Fibroblast of skin of back (primary cell): ENCODE data around the gene SLC30A2.

Source experiments
- DNase-seq: peaks from one replicate; pipeline ENCODE4 v3.0.0-alpha.2; 2013

SLC30A2 gene

DNA sequence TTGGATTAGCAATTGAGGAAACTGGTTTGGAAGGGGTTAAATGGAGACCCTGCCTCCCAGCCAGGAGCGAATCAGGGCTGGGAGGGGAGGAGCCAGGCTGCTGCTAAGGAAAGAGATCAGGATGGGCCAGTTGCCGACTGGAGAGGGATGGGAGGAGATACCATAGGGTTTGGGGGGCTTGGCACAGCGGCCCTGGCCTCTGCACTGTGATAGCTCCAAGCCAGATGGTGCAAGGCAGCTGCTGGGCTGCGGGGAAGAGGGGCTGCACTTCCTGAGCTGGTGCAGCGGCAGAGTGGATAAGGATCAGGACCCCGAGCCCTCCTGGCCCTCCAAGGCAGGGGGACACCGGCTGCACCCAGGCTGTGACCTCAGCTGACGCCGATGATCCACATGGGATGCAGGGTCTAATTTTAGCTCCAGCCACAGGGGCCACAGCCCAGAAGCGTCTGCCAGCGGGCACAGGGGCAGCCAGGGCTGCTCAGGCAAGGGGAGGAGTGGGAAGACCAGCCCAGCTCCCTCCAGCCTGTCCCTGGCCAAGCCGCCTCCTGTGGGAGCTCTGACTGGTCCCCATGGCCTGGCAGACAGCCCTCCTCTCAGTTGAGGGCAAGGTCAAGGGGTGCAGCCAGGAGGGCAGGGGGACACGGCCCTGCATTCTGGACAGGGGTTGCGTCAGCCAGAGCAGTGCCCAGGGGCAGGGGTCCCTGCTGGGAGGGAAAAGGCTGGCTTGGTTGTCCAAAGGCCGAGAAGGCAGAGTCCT lies 24.1 kb downstream of the SLC30A2 start, which contains the start of gene EXTL1:
Gene EXTL1 (plus strand): TSS at position 129 of the 757 bp plus-strand sequence. CDS start 872 bp downstream, outside the sequence.
- peak; percentile 54 for DNase-seq

DNA sequence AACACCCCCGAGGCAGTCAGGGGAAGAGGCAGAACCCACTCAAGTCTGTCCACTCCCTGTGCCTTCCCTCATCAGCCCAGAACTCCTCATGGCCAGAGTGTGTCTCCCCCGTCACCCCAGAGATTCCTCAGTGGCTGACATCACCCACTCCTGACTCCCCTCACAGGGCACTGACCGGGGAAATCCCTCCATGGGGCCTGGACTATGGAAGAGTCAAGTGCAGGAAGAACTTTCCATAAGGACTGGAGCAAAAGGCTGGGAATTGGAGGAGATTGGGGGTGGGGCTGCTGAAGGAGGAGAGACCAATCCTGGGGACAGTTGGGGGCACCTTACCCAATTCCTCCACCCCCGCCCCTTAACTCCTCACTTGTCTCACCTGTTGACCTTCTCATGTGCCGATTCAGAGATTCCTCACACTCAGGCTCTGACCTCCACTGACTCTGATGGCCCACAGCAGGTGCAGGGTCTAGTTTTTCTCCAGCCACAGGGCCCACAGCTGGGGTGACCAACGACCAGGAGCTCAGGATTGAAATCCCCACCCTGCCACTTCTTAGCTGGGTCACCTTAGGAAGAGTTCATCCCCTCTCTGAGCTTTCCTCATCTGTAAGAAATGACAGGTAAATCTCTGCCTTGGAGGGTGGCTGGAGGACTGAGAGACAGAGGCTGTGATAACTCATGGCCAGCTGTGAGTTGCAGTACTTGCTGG lies 24.8 kb downstream of the SLC30A2 start:
- no peak for DNase-seq

DNA sequence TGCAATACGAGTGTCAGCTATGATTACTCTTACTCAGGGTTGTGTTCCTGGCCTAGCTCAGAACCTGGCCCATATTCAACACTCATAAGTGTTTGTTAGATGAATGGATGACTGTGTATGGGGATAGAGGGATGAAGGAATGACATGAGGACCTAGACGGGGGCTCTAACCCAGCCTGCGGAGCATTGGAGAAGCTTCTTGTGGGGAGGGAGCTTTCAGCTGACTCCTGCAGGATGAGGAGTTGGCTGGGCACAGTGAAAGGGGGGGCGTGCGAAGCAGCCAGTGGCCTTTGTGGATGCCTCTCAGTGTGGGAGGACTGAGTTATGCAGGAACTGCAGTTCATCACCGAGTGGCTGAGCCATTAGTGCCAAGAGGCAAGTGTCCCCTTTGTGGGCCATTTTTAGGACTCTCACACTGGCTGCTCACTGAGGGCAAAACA lies 25.6 kb downstream of the SLC30A2 start:
- peak; percentile 47 for DNase-seq

- peak; percentile 82 for DNase-seq
Observed at GRCh38 chr1:26019641-26020315, 26.1 kb downstream of the SLC30A2 start.

- peak; percentile 84 for DNase-seq
Observed at GRCh38 chr1:26017606-26018005, 28.3 kb downstream of the SLC30A2 start.

GRCh38 chr1:26016953-26017545 lies 28.9 kb downstream of the SLC30A2 start:
- DNase-seq = no peak

GRCh38 chr1:26016258-26016952 lies 29.5 kb downstream of the SLC30A2 start:
- DNase-seq = no peak

- no peak for DNase-seq
Observed at GRCh38 chr1:26015358-26015757, 30.6 kb downstream of the SLC30A2 start.

GRCh38 chr1:26014179-26014578 lies 31.7 kb downstream of the SLC30A2 start:
- no peak for DNase-seq

DNA sequence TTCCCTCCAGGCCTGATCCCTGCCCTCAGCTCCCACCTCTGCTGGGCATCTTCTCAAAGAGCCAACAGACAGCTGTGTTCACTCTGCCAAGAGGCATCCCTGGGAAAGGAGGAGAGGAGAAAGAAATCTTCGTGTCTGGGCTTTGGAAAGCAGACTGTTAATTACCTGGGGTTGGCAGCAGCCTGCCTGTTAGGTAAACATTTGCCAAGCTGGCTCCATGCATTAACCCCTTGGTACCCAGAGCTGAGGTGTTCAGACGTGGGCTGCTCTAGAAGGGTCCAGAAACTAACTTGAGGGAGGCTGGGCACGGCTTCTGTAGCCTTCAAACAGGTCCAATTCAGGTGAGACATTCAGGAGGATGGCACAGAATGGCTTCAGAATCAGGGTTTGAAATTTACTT lies 33.1 kb downstream of the SLC30A2 start:
- no peak for DNase-seq

- DNase-seq = no peak
Observed at GRCh38 chr1:26010825-26011224, 35.1 kb downstream of the SLC30A2 start.

DNA sequence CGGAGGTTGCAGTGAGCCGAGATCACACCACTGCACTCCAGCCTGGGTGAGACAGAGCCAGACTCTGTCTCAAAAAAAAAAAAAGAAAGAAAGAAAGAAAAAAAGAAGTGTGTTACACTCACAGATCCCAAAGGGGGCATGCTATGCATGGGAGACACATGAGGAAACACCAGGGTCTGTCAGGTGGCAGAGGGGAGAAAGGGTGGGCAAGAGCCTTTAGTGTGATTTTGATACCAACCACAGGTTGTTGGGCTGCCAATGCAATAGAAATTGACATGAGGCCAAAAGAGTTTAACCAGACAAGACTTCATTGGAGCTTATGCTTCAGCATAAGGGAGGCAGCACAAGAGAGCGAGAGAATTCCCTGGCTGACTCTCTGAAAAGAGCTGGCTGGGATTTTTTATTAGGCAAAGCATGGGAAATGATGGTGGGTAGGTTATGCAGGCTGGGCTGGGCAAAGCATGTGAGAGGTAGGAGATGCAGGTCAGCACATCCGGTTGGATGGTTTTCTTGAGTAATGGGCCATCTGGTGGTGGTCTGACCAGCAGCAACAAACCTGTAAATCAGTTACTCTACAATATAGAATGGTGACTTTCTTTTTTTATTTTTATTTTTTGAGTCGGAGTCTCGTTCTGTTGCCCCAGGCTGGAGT lies 36.0 kb downstream of the SLC30A2 start:
- no peak for DNase-seq

GRCh38 chr1:26006710-26007109 lies 39.2 kb downstream of the SLC30A2 start:
- DNase-seq = no peak

DNA sequence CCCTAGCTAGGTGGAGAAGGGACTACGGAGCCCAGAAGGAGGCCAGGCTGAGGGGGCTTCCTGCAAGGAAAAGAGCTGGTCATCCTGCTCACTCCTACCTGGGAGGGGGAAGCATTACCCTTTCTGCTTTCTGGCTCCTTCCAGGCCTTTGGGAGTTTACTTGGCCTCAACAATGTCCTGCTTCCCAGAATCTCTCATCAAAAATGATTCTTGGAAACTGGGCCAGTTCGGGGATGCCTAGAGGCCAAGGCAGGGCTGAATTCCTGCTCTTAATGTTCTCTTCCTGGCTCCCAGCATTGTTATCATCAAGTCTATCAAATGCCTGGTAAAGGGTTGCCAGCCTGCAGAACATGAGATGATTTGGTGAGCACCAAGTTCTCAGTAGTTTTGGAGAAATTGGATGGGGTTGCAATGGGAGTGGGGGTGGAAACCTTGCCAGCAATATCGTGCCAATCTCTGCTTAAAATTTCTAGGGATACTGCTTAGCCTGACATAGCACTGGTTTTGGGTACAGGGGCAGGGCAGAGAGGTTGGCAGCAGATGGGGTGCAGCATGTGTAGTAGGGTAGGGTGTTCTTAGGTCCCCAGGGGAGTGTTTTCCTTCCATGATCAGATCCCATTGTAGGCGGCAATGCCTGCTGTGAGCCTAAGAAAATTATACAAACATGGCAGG lies 40.3 kb downstream of the SLC30A2 start:
- no peak for DNase-seq

DNA sequence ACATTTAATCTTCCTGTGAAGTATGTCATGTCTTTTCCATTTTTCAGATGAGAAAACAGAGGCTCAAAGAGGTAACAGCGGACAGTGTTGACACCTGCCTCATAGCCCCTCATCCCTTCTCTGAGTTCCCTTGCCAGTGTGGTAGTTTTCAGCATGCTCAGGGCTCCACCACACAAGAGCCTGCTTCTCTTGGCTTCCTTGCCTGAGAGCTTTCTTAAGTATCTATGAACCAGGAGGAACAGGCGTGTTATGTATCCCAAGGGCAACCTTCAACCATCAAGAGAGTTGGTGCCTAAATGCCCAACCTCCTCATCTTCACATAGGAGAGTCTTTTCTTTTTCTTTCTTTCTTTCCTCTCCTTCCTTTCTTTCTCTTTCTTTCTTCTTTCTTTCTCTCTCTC lies 42.2 kb downstream of the SLC30A2 start:
- no peak for DNase-seq

DNA sequence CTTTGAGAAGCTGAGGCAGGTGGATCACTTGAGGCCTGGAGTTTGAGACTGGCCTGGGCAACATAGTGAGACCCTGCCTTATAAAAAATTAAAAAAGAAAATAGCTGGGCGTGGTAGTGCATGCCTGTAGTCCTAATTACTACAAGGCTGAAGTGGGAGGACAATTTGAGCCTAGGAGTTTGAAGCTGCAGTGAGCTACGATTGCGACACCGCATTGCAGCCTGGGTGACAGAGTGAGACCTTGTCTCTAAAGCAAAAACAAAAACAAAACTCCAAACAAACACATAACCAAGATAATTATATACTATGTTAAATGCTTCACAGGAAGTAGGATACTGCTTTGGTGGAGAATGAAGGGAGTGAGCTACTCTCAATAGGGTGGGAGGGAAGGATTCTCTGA lies 42.7 kb downstream of the SLC30A2 start:
- no peak for DNase-seq

DNA sequence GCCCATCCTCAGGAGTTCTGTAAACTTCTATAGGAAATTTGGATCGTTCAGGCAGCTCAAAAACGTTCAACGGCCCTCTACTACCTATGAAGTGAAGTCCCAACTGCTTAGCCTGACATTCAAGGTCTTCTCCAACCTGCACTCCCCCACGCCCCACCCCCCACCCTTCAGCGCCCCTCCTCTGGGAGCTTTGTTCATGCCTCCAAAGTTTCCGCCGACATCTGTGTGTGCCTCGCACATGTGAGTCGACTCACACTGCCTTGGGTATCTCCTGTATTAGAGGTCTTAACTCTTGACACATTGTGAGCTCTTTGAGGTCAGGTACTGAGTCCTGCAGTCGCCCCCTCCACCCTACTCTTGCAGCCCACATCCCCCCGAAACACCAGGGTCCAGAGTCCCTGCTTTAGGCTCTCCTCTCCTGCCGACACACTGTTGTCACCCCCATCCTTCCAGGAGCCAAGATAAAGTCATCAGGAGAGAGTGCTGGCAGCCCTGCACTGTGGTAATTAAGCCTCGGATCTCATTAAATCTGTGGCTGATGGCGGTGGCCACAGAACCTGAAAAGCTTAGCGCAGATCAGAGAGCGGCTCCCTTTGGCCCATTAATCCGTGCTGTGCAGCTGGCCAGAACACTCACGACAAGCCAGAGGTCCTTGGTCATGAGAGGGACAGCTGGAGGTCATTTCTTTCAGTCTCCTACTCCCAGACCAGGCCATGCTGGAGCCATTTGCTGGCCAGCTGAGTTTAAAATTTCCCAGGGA lies 46.7 kb downstream of the SLC30A2 start:
- no peak for DNase-seq

- peak; percentile 99 for DNase-seq
Observed at GRCh38 chr1:25997828-25998761, 47.8 kb downstream of the SLC30A2 start, which contains the start of gene PAFAH2. TSS of gene PAFAH2 (minus strand) at chr1:25998063. CDS start at chr1:25990816, 7,247 bp downstream.
